T-helper 1 cell treated with Interleukin-12 subunit alpha and Interleukin-12 subunit beta and Interleukin-4 antibody, amounts not matched to agents 30 ng/mL and 1 ng/mL, for 36 hours (primary cell): Measurements from ENCODE around the gene TTC17. TPM values are rescaled to one million over a fixed set of nuclear protein-coding genes. Genes with fewer than 3 reads are reported as not detected.

ENCODE experiments used
- intact Hi-C: fragments of 100-400 bp; cut with micrococcal nuclease; formaldehyde crosslinking; loops from one replicate; pipeline ENCODE4 v1.15.1; 2024
- total RNA-seq: library from RNA; stranded (reverse); gene quantifications from 2 replicates; pipeline ENCODE4 v1.2.3, GENCODE V29; 2022

TTC17 gene
- total RNA-seq, 1 donor from 2014 or later: 88.0 TPM

GRCh38 chr11:43518408-43519160, 159.9 kb downstream of the TTC17 start:
- intact Hi-C loops: no loop called here

GRCh38 chr11:43521471-43521870, 162.8 kb downstream of the TTC17 start:
- intact Hi-C loops: no loop called here

- intact Hi-C loops: no loop called here
Measured at GRCh38 chr11:43523632-43524031, 164.9 kb downstream of the TTC17 start.

GRCh38 chr11:43532041-43532440, 173.3 kb downstream of the TTC17 start:
- intact Hi-C loops: no loop called here

- intact Hi-C loops: no loop called here
Measured at GRCh38 chr11:43537833-43538615, 179.3 kb downstream of the TTC17 start.

GRCh38 chr11:43541993-43542392, 183.3 kb downstream of the TTC17 start:
- intact Hi-C loops: no loop called here

GRCh38 chr11:43542750-43543712, 184.3 kb downstream of the TTC17 start:
- intact Hi-C loops: no loop called here

Other genes starting within 250 kb of the TTC17 start
- 125 and 126 TPM in 2 replicates for gene API5, start 46.9 kb upstream of the TTC17 start, total RNA-seq